WTC11 (cell line): Measurements from ENCODE around the gene MBP.

Source experiments
- CBFB ChIP-seq: sonication (generic); formaldehyde crosslinking; IDR thresholded peaks from 2 replicates; pipeline ENCODE4 v1.8.1; 2022; ENCODE audit warnings: mild to moderate bottlenecking, low read depth, missing genetic modification reagents
- ESRRA ChIP-seq: sonication (generic); formaldehyde crosslinking; IDR thresholded peaks from 2 replicates; pipeline ENCODE4 v1.8.1; 2022; ENCODE audit warnings: mild to moderate bottlenecking, missing genetic modification reagents, borderline replicate concordance
- STAT6 ChIP-seq: sonication (generic); formaldehyde crosslinking; conservative IDR thresholded peaks from 2 replicates; pipeline ENCODE4 v1.8.1; 2023; ENCODE audit warnings: mild to moderate bottlenecking, low read depth, missing genetic modification reagents, moderate library complexity
- TF ChIP-seq, protein P1 (sequence below): fragments of 200-600 bp; IDR thresholded peaks from 2 replicates; pipeline ENCODE4 v1.8.0; 2022; ENCODE audit warnings: antibody characterized with exemption
- TF ChIP-seq, protein P2 (sequence below): sonication (generic); formaldehyde crosslinking; IDR thresholded peaks from 2 replicates; pipeline ENCODE4 v1.8.1; 2023; ENCODE audit warnings: mild to moderate bottlenecking, missing genetic modification reagents, moderate library complexity

GRCh38 chr18:77127769-77128671 lies 4.6 kb downstream of the MBP start:
- TF ChIP-seq CBFB (CRISPR knock-in tag) (no peak), STAT6 (CRISPR knock-in tag) (no peak), ESRRA (CRISPR knock-in tag) (no peak)
- TF ChIP-seq, protein P1, sequence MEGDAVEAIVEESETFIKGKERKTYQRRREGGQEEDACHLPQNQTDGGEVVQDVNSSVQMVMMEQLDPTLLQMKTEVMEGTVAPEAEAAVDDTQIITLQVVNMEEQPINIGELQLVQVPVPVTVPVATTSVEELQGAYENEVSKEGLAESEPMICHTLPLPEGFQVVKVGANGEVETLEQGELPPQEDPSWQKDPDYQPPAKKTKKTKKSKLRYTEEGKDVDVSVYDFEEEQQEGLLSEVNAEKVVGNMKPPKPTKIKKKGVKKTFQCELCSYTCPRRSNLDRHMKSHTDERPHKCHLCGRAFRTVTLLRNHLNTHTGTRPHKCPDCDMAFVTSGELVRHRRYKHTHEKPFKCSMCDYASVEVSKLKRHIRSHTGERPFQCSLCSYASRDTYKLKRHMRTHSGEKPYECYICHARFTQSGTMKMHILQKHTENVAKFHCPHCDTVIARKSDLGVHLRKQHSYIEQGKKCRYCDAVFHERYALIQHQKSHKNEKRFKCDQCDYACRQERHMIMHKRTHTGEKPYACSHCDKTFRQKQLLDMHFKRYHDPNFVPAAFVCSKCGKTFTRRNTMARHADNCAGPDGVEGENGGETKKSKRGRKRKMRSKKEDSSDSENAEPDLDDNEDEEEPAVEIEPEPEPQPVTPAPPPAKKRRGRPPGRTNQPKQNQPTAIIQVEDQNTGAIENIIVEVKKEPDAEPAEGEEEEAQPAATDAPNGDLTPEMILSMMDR: no peak
- TF ChIP-seq, protein P2, sequence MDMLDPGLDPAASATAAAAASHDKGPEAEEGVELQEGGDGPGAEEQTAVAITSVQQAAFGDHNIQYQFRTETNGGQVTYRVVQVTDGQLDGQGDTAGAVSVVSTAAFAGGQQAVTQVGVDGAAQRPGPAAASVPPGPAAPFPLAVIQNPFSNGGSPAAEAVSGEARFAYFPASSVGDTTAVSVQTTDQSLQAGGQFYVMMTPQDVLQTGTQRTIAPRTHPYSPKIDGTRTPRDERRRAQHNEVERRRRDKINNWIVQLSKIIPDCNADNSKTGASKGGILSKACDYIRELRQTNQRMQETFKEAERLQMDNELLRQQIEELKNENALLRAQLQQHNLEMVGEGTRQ (CRISPR knock-in tag): no peak
